ENCODE results near the gene CD244. TPM values are rescaled to one million over a fixed set of nuclear protein-coding genes. Genes with fewer than 3 reads are reported as not detected.

CD244 gene
- polyA plus RNA-seq, 2 of the 4 experiments (the other 2 are of a cell fraction), result 0.03 TPM; not detected in 1

GRCh38 chr1:160911925-160912324, 49.2 kb upstream of the CD244 start (continued):
- TF ChIP-seq REST (IDR thresholded peaks at IDR 0.05), result no peak
- TF ChIP-seq HEYL (CRISPR knock-in tag; IDR thresholded peaks at IDR 0.05), result no peak

- WGBS (ENCODE audit: missing lambda C conversion rate), result 57% methylated on average over 7 of the region's 7 CpGs
- CTCF ChIA-PET, result interaction anchor here (0.6 to 1.0 kb wide), 2 partner anchors 37 to 40 kb away, joined by 3 read pairs; no protein-coding TSS in a partner anchor
- Histone ChIP-seq H3K4me1 (no peaks in the 10 kb centered on the region), H3K27ac (no peak overlapping the region), H3K4me2 (no peak overlapping the region), H3K9me3 (no peaks in the 10 kb centered on the region), H3K4me3 (no peak overlapping the region)
- no peak for FAIRE-seq
- no peak for ATAC-seq
- TF ChIP-seq SREBF2 (IDR thresholded peaks at IDR 0.05), result no peak
- no peak for TF ChIP-seq ZC3H11A (IDR thresholded peaks at IDR 0.05)
- TF ChIP-seq GATA3 (IDR thresholded peaks at IDR 0.05; ENCODE audit: borderline replicate concordance), result no peak
- no peak for TF ChIP-seq TFCP2L1 (CRISPR knock-in tag; IDR thresholded peaks at IDR 0.05)
- no peak for TF ChIP-seq CBX2 (IDR thresholded peaks at IDR 0.05; ENCODE audit: borderline replicate concordance, low read depth)
- TF ChIP-seq NR3C1 (IDR thresholded peaks at IDR 0.05), result no peak
- TF ChIP-seq E2F6 (IDR thresholded peaks at IDR 0.05; ENCODE audit: borderline replicate concordance, low read depth), result no peak
- no peak for TF ChIP-seq POLR2AphosphoS2 (conservative IDR thresholded peaks at IDR 0.05; ENCODE audit: low read length)
- no peak for TF ChIP-seq HMGXB4 (CRISPR knock-in tag; IDR thresholded peaks at IDR 0.05; ENCODE audit: borderline replicate concordance)
- TF ChIP-seq HDAC2 (IDR thresholded peaks at IDR 0.05), result no peak
- no peak for TF ChIP-seq PBX3 (IDR thresholded peaks at IDR 0.05)
- no peak for TF ChIP-seq PHF8 (IDR thresholded peaks at IDR 0.05; ENCODE audit: borderline replicate concordance, low read depth)
- TF ChIP-seq MYC (IDR thresholded peaks at IDR 0.05; ENCODE audit: borderline replicate concordance, low read length), result no peak
- no peak for TF ChIP-seq HES2 (IDR thresholded peaks at IDR 0.05)
- no peak for TF ChIP-seq USF2 (IDR thresholded peaks at IDR 0.05)
- TF ChIP-seq RNF2 (IDR thresholded peaks at IDR 0.05; ENCODE audit: borderline replicate concordance, low read depth), result no peak
- TF ChIP-seq POLR2A (IDR thresholded peaks at IDR 0.05; ENCODE audit: low read length), result no peak
- no peak for TF ChIP-seq HEYL (CRISPR knock-in tag; IDR thresholded peaks at IDR 0.05)
- POLR2A ChIA-PET, result no interaction called here
- no peak for DNase-seq (ENCODE audit: low read depth in 1 of 2, low spot score in 1 of 2)
Measured at GRCh38 chr1:160911441-160911840, 48.8 kb upstream of the CD244 start.
